Hepatic stellate cell (primary cell): Measurements from ENCODE around the gene CFAP61.
"Not testable (repeated sequence)": the region's sequence is repeated elsewhere in the genome, so short reads cannot be mapped to it uniquely, and the experiment has no call there.

ENCODE experiments used
- DNase-seq: peaks from one replicate; pipeline ENCODE4 v3.0.0; 2011; ENCODE audit warnings: low spot score

Gene CFAP61

GRCh38 chr20:20211274-20211987 is 159.1 kb downstream of the CFAP61 start:
- DNase-seq, result no peak

GRCh38 chr20:20211988-20212518 is 159.7 kb downstream of the CFAP61 start:
- DNase-seq, result no peak

GRCh38 chr20:20212675-20213096 is 160.4 kb downstream of the CFAP61 start:
- no peak for DNase-seq

GRCh38 chr20:20213526-20214121 is 161.3 kb downstream of the CFAP61 start:
- no peak for DNase-seq

GRCh38 chr20:20214757-20215275 is 162.5 kb downstream of the CFAP61 start:
- no peak for DNase-seq

GRCh38 chr20:20215976-20216727 is 163.8 kb downstream of the CFAP61 start:
- no peak for DNase-seq

- DNase-seq, result no peak
Measured at GRCh38 chr20:20216941-20217340, 164.6 kb downstream of the CFAP61 start.

- no peak for DNase-seq
Measured at GRCh38 chr20:20217621-20218020, 165.3 kb downstream of the CFAP61 start.

GRCh38 chr20:20218106-20218505 is 165.8 kb downstream of the CFAP61 start:
- DNase-seq, result not testable (repeated sequence)

GRCh38 chr20:20219016-20219415 is 166.7 kb downstream of the CFAP61 start:
- no peak for DNase-seq

GRCh38 chr20:20220134-20220533 is 167.8 kb downstream of the CFAP61 start:
- no peak for DNase-seq

- DNase-seq, result no peak
Measured at GRCh38 chr20:20223981-20224380, 171.6 kb downstream of the CFAP61 start.

- no peak for DNase-seq
Measured at GRCh38 chr20:20224806-20225205, 172.5 kb downstream of the CFAP61 start.

- DNase-seq, result no peak
Measured at GRCh38 chr20:20225325-20226043, 173.2 kb downstream of the CFAP61 start.

GRCh38 chr20:20226554-20226953 is 174.2 kb downstream of the CFAP61 start:
- no peak for DNase-seq

GRCh38 chr20:20227013-20227571 is 174.8 kb downstream of the CFAP61 start:
- no peak for DNase-seq

- no peak for DNase-seq
Measured at GRCh38 chr20:20228351-20228750, 176.0 kb downstream of the CFAP61 start.

GRCh38 chr20:20229595-20229994 is 177.3 kb downstream of the CFAP61 start:
- no peak for DNase-seq

- DNase-seq, result no peak
Measured at GRCh38 chr20:20230741-20231140, 178.4 kb downstream of the CFAP61 start.

- no peak for DNase-seq
Measured at GRCh38 chr20:20231528-20232298, 179.4 kb downstream of the CFAP61 start.

GRCh38 chr20:20233041-20233514 is 180.7 kb downstream of the CFAP61 start:
- DNase-seq, result no peak
